B cell (primary cell): ENCODE results near the gene XXYLT1. TPM values are rescaled to one million over a fixed set of nuclear protein-coding genes. Genes with fewer than 3 reads are reported as not detected.
A peak's percentile ranks its signal among the peaks of the same experiment; 100 is the strongest.

Experiments
- ATAC-seq: fragments of 200-7000 bp; cut with Tn5 transposase; one replicate; pipeline ENCODE4 v1.10.0; 2021; ENCODE audit warnings: low read depth, mild to moderate bottlenecking, moderate number of reproducible peaks, moderate library complexity
- CTCF ChIA-PET: fragments of 350-600 bp; sonication (Branson Sonifier 250); formaldehyde crosslinking; loops from one replicate; lab custom pipeline; 2021; ENCODE audit warnings: antibody characterized with exemption, inconsistent platforms; lab: Charles Lee
- POLR2A ChIA-PET: fragments of 350-600 bp; sonication (Branson Sonifier 250); formaldehyde crosslinking; loops from one replicate; lab custom pipeline; 2021; ENCODE audit warnings: antibody characterized with exemption; lab: Charles Lee
- DNase-seq: peaks from one replicate; pipeline ENCODE4 v3.0.0; 2013
- H2AFZ ChIP-seq: 2 replicates; pipeline ENCODE4 v1.6.1; 2012; ENCODE audit warnings: mild to moderate bottlenecking, low read depth, low read length; ENCODE audit not compliant: insufficient read depth, poor library complexity, severe bottlenecking
- H3K27ac ChIP-seq, 2 donors: 1 replicate in 1 of 2; 2 replicates in 1 of 2; pipeline ENCODE4 v1.5.1; 2012 to 2013; ENCODE audit warnings: low read length in 2 of 2, mild to moderate bottlenecking in 2 of 2, moderate library complexity in 1 of 2
- H3K27me3 ChIP-seq, 4 experiments: fragments of 200-600 bp in 1 of 4; sonication (generic) in 1 of 4; replicated peaks in 1 of 4; 1 replicate in 2 of 4; 2 replicates in 2 of 4; pipeline versions ENCODE4 v1.6.1 to v1.7.0; 2013 to 2016; ENCODE audit warnings: low read length in 3 of 4, mild to moderate bottlenecking in 2 of 4, mixed read lengths in 1 of 4, moderate library complexity in 1 of 4; ENCODE audit not compliant: insufficient read depth in 4 of 4, control insufficient read depth in 3 of 4; ENCODE audit errors: control extremely low read depth in 1 of 4
- H3K36me3 ChIP-seq, 2 experiments: replicated peaks in 1 of 2; 1 replicate in 1 of 2; 2 replicates in 1 of 2; pipeline versions ENCODE4 v1.6.1 to v1.7.1; 2013; ENCODE audit warnings: low read length in 1 of 2; ENCODE audit not compliant: insufficient read depth in 2 of 2, control insufficient read depth in 1 of 2; ENCODE audit errors: control extremely low read depth in 1 of 2, extremely low read depth in 1 of 2
- H3K4me1 ChIP-seq, 2 donors: fragments of 200-600 bp in 1 of 2; sonication (generic) in 1 of 2; 1 replicate in 1 of 2; 2 replicates in 1 of 2; pipeline versions ENCODE4 v1.5.1 to v1.6.1; 2013 to 2017; ENCODE audit warnings: low read length in 2 of 2; ENCODE audit not compliant: control insufficient read depth in 2 of 2, insufficient read depth in 2 of 2
- H3K4me2 ChIP-seq: replicated peaks from 2 replicates; pipeline ENCODE3; 2012; ENCODE audit warnings: mild to moderate bottlenecking, low read depth, low read length; ENCODE audit not compliant: poor library complexity, severe bottlenecking
- H3K4me3 ChIP-seq, 5 experiments: fragments of 200-600 bp in 1 of 5; sonication (generic) in 1 of 5; 1 replicate in 3 of 5; 2 replicates in 2 of 5; pipeline versions ENCODE4 v1.5.1 to v1.7.0; 2011 to 2016; ENCODE audit warnings: low read length in 4 of 5, mild to moderate bottlenecking in 4 of 5, low read depth in 2 of 5, control low read depth in 1 of 5, moderate library complexity in 1 of 5; ENCODE audit not compliant: insufficient read depth in 1 of 5; ENCODE audit errors: control extremely low read depth in 1 of 5, extremely low read depth in 1 of 5
- H3K79me2 ChIP-seq: fragments of 200-600 bp; sonication (generic); one replicate; pipeline ENCODE4 v1.6.0; 2016; ENCODE audit warnings: low read length; ENCODE audit not compliant: control insufficient read depth, insufficient read depth
- H3K9ac ChIP-seq: fragments of 200-600 bp; sonication (generic); 2 replicates; pipeline ENCODE4 v1.6.1; 2017; ENCODE audit warnings: mild to moderate bottlenecking, low read length, moderate library complexity
- H3K9me3 ChIP-seq, 3 donors: one replicate each; pipeline versions ENCODE4 v1.6.1 to v1.7.1; 2013; ENCODE audit warnings: low read length in 2 of 3; ENCODE audit not compliant: control insufficient read depth in 2 of 3, insufficient read depth in 1 of 3; ENCODE audit errors: control extremely low read depth in 1 of 3
- H4K20me1 ChIP-seq: 2 replicates; pipeline ENCODE4 v1.6.0; 2012; ENCODE audit warnings: mild to moderate bottlenecking, low read length; ENCODE audit not compliant: insufficient read depth, control insufficient read depth, poor library complexity, severe bottlenecking
- H3K27ac Mint-ChIP-seq: one replicate; pipeline ENCODE4 v1.8.0; 2021; ENCODE audit warnings: mixed read lengths
- H3K27me3 Mint-ChIP-seq: one replicate; pipeline ENCODE4 v1.8.0; 2021; ENCODE audit warnings: mixed read lengths
- H3K4me1 Mint-ChIP-seq: one replicate; pipeline ENCODE4 v1.8.0; 2021; ENCODE audit warnings: mixed read lengths
- H3K4me3 Mint-ChIP-seq: one replicate; pipeline ENCODE4 v1.8.0; 2021; ENCODE audit warnings: mixed read lengths
- H3K9me3 Mint-ChIP-seq: one replicate; pipeline ENCODE4 v1.8.0; 2022; ENCODE audit warnings: mixed read lengths; ENCODE audit not compliant: insufficient read depth
- CTCF ChIP-seq: fragments of 200-600 bp; IDR thresholded peaks from one replicate; pipeline ENCODE4 v1.8.0; 2022; ENCODE audit warnings: antibody characterized with exemption, mild to moderate bottlenecking
- EZH2 ChIP-seq: IDR thresholded peaks from 2 replicates; pipeline ENCODE4 v1.6.1; 2012; ENCODE audit warnings: borderline replicate concordance, low read depth, mild to moderate bottlenecking, moderate library complexity, low read length; ENCODE audit not compliant: insufficient read depth, poor library complexity, severe bottlenecking
- WGBS: methylation state at CpG from one replicate; pipeline ENCODE4 v1.1.5; 2013; ENCODE audit warnings: missing lambda C conversion rate; ENCODE audit not compliant: insufficient coverage; 5-methylcytosine and 5-hydroxymethylcytosine counted together
- intact Hi-C: fragments of 100-400 bp; cut with micrococcal nuclease; formaldehyde crosslinking; loops from one replicate; pipeline ENCODE4 v1.10.0; 2022
- polyA plus RNA-seq: library from polyadenylated mRNA; depleted of rRNA; stranded (reverse); fragments of >200 nt; gene quantifications from 2 replicates; pipeline ENCODE4 v1.2.3, GENCODE V29; 2012
- total RNA-seq, 2 donors: library from RNA; stranded (reverse); fragments of 120-200 nt in 1 of 2; gene quantifications; 1 replicate in 1 of 2; 2 replicates in 1 of 2; pipeline versions ENCODE4 v1.2.3 to v1.2.4, GENCODE V29; 2013 to 2022

XXYLT1 gene
- total and polyA plus RNA-seq, 2 donors (not counting 1 experiment from before 2014, with no cell fraction given) = 2.6 to 11.2 TPM

DNA sequence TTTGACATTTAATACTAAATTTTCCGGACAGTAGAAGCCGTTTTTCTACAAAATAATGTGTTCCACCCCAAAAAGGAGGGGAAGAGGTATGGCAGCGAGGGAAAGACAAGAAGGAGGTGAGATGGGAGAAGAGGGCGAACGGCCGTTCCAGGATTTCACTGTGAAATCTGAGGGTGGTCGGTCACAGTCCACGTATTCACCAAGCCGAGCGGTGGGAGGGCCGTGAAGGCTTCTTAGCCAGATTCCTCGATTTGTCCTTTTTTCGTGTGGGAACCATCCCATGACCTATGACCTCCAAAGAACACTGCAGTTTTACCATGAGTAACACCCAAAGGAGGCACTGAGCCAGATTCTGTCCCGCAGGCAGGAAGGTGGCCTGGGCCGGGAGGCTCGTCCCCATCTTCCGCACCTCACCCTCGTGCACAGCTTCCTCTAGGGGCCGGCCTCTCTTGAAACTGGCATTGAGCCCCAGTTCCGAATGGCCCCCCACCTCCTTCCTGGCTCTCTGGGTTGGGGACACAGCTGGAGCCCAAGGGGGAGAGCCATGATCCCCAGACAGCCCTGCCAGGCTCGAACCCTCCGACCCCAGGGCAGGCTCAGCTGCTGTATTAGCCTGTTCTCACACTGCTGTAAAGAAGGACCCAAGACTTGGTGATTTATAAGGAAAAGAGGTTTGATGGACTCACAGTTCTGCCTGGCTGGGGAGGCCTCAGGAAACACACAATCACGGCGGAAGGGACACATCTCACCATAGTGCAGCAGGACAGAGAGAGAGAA lies 23.7 kb downstream of the XXYLT1 start:
- Histone ChIP-seq H3K9me3 (peaks cover 0 to 11% (median 0%) of the 10 kb centered on the region in 3 donors), H3K4me1 (peaks cover 8 to 11% of the 10 kb centered on the region in 2 donors), H4K20me1 (no peaks in the 10 kb centered on the region), H3K4me2 (no peak overlapping the region), H2AFZ (no peak overlapping the region), H3K36me3 (no peaks in the 10 kb centered on the region), H3K27ac (no peak overlapping the region), H3K4me3 (peak overlapping the region in 1 of 5 experiments; percentile 6), H3K9ac (no peak overlapping the region), H3K79me2 (no peaks in the 10 kb centered on the region), H3K27me3 (no peaks in the 10 kb centered on the region)
- ChIA-PET CTCF (interaction anchor here (1.3 kb wide), 1 partner anchor 25 kb away, joined by 3 read pairs; no protein-coding TSS in a partner anchor), POLR2A (no interaction called here)
- H3K4me1 Mint-ChIP-seq = peaks cover 13% of the 10 kb centered on the region
- H3K4me3 Mint-ChIP-seq = no peak overlapping the region
- no peaks in the 10 kb centered on the region for H3K9me3 Mint-ChIP-seq
- WGBS = 86% methylated on average over 22 of the region's 24 CpGs
- H3K27me3 Mint-ChIP-seq = no peaks in the 10 kb centered on the region
- DNase-seq (no peak), ATAC-seq (no peak)
- H3K27ac Mint-ChIP-seq = no peak overlapping the region
- intact Hi-C loops = no loop called here
- no peak for TF ChIP-seq CTCF
- no peak for TF ChIP-seq EZH2

- H3K4me3 ChIP-seq = no peak overlapping the region
- no peaks in the 10 kb centered on the region for H4K20me1 ChIP-seq
- peaks cover 0 to 11% (median 0%) of the 10 kb centered on the region in 3 donors for H3K9me3 ChIP-seq
- H3K36me3 ChIP-seq = no peaks in the 10 kb centered on the region
- TF ChIP-seq CTCF (no peak), EZH2 (no peak)
- H3K9ac ChIP-seq = no peak overlapping the region
- no peak for DNase-seq
- no peak overlapping the region for H3K27ac ChIP-seq
- ATAC-seq = no peak
- no peaks in the 10 kb centered on the region for H3K27me3 ChIP-seq
- H3K9me3 Mint-ChIP-seq = no peaks in the 10 kb centered on the region
- peaks cover 10% of the 10 kb centered on the region for H3K4me1 Mint-ChIP-seq
- ChIA-PET POLR2A (no interaction called here), CTCF (no interaction called here)
- no peaks in the 10 kb centered on the region for H3K27me3 Mint-ChIP-seq
- H3K4me3 Mint-ChIP-seq = no peak overlapping the region
- H3K79me2 ChIP-seq = peaks cover 3% of the 10 kb centered on the region
- H2AFZ ChIP-seq = no peak overlapping the region
- H3K4me1 ChIP-seq = peaks cover 8 to 11% of the 10 kb centered on the region in 2 donors
- intact Hi-C loops = no loop called here
- no peak overlapping the region for H3K27ac Mint-ChIP-seq
- H3K4me2 ChIP-seq = no peak overlapping the region
- whole genome bisulfite sequencing = 99% methylated on average over 8 of the region's 9 CpGs
Observed at GRCh38 chr3:195246581-195246995, 24.4 kb downstream of the XXYLT1 start.
